AG04450 (cell line): Measurements from ENCODE around the gene CCDC61. TPM values are rescaled to one million over a fixed set of nuclear protein-coding genes. Genes with fewer than 3 reads are reported as not detected.

Experiments used
- CTCF ChIA-PET: fragments of 300-600, 350-600 bp; formaldehyde crosslinking; extraction: SDS; loops from one replicate; lab custom pipeline; 2022; ENCODE audit warnings: antibody characterized with exemption, inconsistent platforms; lab: Charles Lee
- POLR2A ChIA-PET: fragments of 350-600 bp; formaldehyde crosslinking; extraction: SDS; loops from one replicate; lab custom pipeline; 2021; ENCODE audit warnings: antibody characterized with exemption, inconsistent platforms; lab: Yijun Ruan, JAX
- DNase-seq: peaks from one replicate; pipeline ENCODE4 v3.0.0-alpha.2; 2011; ENCODE audit warnings: low read depth, low spot score
- H3K27ac ChIP-seq: one replicate; pipeline ENCODE4 v1.5.1; 2012; ENCODE audit warnings: low read depth, low read length, control low read depth
- H3K27me3 ChIP-seq: one replicate; pipeline ENCODE4 v1.6.0; 2012; ENCODE audit warnings: low read length; ENCODE audit not compliant: control insufficient read depth, insufficient read depth
- H3K4me3 ChIP-seq: 2 replicates; pipeline ENCODE4 v1.5.1; 2011; ENCODE audit warnings: mild to moderate bottlenecking, low read depth, low read length, control low read depth
- H3K9me3 ChIP-seq: 2 replicates; pipeline ENCODE4 v1.5.1; 2012; ENCODE audit warnings: low read length; ENCODE audit not compliant: control insufficient read depth, insufficient read depth
- polyA plus RNA-seq: library from polyadenylated mRNA; depleted of rRNA; stranded (reverse); fragments of >200 nt; gene quantifications from 2 replicates; pipeline ENCODE4 v1.2.3, GENCODE V29; 2011
- TF ChIP-seq, protein P1 (sequence below): IDR thresholded peaks from 2 replicates; pipeline ENCODE4 v1.5.1; 2011; ENCODE audit warnings: low read depth, low read length, control low read depth, inconsistent platforms

Gene CCDC61
- polyA plus RNA-seq, 1 experiment: 4.2 TPM

DNA sequence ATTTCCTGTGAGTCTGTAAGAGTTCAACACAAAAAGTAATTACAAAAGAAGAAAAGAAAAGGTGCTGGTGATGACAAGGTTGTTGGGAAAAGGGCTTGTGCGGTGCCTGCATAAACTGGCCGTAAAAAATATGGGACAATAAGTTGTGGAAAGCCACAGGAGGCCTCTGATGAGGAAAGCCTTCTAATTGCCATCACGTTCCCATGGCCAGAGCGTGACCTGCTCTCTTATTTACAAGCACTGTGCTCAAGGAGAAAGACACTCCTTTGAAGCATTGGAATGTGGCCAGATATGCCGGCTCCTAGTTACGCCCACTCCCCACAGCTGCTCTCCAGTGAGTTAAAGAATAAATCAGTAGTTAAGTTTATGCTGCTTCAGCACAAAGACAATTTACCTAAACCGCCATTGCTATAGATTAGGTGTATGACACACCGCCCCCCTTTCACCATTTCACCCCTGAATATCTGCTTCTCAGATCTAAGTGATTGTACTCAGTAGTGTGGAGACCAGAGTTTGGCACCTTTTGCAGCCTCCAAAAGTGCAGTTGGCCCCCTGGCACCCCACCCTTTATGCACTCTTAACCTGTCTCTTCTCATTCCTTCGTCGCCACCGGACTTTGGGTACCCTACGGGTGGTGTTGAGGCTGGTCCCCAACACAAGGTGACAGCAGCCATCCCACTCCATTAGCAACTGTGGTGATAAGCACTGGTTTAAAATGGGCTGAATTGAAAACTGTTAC is 35.7 kb downstream of the CCDC61 start:
- ChIA-PET POLR2A (no interaction called here), CTCF (interaction anchor here (3.2 to 5.2 kb wide), 2 partner anchors 13 to 46 kb away, joined by 26 to 52 read pairs; no protein-coding TSS in a partner anchor)
- DNase-seq: no peak
- TF ChIP-seq, protein P1, sequence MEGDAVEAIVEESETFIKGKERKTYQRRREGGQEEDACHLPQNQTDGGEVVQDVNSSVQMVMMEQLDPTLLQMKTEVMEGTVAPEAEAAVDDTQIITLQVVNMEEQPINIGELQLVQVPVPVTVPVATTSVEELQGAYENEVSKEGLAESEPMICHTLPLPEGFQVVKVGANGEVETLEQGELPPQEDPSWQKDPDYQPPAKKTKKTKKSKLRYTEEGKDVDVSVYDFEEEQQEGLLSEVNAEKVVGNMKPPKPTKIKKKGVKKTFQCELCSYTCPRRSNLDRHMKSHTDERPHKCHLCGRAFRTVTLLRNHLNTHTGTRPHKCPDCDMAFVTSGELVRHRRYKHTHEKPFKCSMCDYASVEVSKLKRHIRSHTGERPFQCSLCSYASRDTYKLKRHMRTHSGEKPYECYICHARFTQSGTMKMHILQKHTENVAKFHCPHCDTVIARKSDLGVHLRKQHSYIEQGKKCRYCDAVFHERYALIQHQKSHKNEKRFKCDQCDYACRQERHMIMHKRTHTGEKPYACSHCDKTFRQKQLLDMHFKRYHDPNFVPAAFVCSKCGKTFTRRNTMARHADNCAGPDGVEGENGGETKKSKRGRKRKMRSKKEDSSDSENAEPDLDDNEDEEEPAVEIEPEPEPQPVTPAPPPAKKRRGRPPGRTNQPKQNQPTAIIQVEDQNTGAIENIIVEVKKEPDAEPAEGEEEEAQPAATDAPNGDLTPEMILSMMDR: no peak
- no peak overlapping the region for H3K27ac ChIP-seq
- peaks cover 38% of the 10 kb centered on the region for H3K27me3 ChIP-seq
- H3K4me3 ChIP-seq: no peak overlapping the region
- H3K9me3 ChIP-seq: peaks cover 16% of the 10 kb centered on the region

DNA sequence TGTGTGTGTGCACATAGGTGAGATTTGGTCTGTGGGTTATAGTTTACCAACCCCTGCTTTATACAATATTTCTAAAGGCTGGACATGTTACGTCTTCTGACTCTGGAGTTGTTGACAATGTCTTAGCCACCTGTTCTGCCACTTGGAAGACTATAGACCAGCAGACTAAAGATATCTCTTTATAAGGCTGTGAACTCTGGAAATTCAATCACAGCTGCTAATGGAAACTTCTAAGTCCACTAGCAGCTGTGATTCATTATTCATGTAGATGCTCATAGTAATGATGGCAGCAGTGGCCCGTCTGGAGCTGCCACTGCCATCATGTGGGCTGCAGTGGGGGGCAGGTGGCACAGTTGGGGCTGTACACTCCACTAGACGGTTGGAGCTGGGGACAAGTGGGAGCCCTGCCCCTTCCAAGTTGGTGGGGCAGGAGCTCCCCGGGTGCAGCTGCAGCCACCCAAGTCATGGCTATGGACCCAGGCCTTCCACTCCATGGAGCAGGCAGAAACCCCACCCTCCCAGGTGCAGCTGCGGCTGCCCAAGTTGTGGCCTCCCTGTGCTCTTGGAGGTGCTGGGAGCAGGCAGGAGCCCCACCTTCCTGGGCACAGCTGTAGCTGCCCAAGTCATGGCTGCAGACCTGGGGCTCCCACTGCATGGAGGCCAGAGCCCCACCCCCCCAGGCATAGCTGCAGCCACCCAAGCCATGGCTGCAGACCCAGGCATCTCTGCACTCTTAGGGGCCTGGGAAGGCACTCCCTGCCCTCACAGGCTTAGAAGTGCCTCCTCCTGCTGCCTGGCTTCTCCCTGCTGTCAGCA is 36.7 kb downstream of the CCDC61 start:
- Histone ChIP-seq H3K27me3 (peaks cover 36% of the 10 kb centered on the region), H3K27ac (no peak overlapping the region), H3K4me3 (no peak overlapping the region), H3K9me3 (peaks cover 16% of the 10 kb centered on the region)
- ChIA-PET POLR2A (interaction anchor here (0.5 kb wide), 1 partner anchor 215 kb away, joined by 9 read pairs; no protein-coding TSS in a partner anchor), CTCF (interaction anchor here (0.7 to 3.2 kb wide), 3 partner anchors 45 to 236 kb away, joined by 4 to 26 read pairs (median 11); no protein-coding TSS in a partner anchor)
- TF ChIP-seq, protein P1: no peak
- DNase-seq: no peak

DNA sequence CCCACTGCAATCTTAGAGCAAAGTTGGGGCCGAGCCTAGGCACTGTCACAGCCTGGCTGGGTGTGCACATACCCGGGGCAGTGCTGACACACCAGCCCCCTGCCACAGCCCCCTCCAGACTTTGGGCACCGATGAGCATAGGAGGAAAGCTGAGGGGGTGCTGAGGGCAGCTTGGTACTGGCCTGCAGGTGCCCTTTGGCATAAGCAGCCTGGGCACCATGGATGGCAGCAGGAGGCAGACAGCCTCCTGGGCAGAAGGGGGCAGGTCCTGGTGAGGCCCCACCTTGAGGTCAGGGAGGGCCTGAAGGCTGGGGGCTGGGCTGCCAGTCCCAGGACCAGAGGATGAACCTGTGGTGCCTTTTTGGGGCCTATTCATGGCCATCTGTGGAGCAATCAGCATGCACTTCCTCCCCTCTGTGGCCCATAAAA is 37.3 kb downstream of the CCDC61 start:
- peaks cover 16% of the 10 kb centered on the region for H3K9me3 ChIP-seq

DNA sequence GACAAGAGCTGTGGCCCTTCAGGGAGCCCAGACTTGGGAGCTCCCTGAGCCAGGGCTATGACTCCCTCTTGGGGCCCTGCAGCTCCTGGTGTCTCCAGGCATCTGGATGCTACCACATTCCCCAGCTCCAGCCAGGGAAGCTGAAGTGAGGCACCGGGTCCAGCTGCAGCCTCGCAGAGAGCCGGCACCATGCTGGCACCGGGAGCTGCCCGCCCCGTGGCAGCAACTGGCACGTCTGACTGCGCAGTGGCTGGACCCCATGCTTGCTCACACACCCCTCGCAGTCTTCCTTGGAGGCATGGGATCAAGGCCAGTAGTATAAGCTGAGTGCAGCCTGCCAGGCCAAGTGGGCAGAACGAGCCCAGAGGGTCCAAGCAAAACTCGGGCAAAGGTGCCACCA is 38.1 kb downstream of the CCDC61 start:
- CTCF ChIA-PET: interaction anchor here (0.6 to 3.2 kb wide), 5 partner anchors 9 to 231 kb away, joined by 3 to 26 read pairs (median 3); no protein-coding TSS in a partner anchor
- Histone ChIP-seq H3K4me3 (no peak overlapping the region), H3K27ac (no peak overlapping the region), H3K27me3 (peaks cover 36% of the 10 kb centered on the region), H3K9me3 (peaks cover 16% of the 10 kb centered on the region)
- TF ChIP-seq, protein P1: no peak
- POLR2A ChIA-PET: interaction anchor here (0.7 kb wide), 1 partner anchor 38 kb away, joined by 3 read pairs; the partner anchor contains the start of gene CCDC61
- no peak for DNase-seq

More for the DNA sequence above, 37.3 kb downstream of the CCDC61 start:
- TF ChIP-seq, protein P1: no peak
- DNase-seq: no peak
- no peak overlapping the region for H3K27ac ChIP-seq
- CTCF ChIA-PET: interaction anchor here (0.7 to 3.2 kb wide), 4 partner anchors 8 to 236 kb away, joined by 3 to 26 read pairs (median 8); no protein-coding TSS in a partner anchor
- POLR2A ChIA-PET: interaction anchor here (0.5 kb wide), 1 partner anchor 216 kb away, joined by 9 read pairs; no protein-coding TSS in a partner anchor
- no peak overlapping the region for H3K4me3 ChIP-seq
- peaks cover 36% of the 10 kb centered on the region for H3K27me3 ChIP-seq
